ACHN (cell line): ENCODE results near the gene CPNE7.
"Not testable (repeated sequence)": the region's sequence is repeated elsewhere in the genome, so short reads cannot be mapped to it uniquely, and the experiment has no call there.

Experiments used
- DNase-seq: peaks from one replicate; pipeline ENCODE4 v3.0.0-alpha.2; 2015
- in situ Hi-C: cut with HindIII; loops from 2 replicates; pipeline ENCODE4 v1.10.0; 2017; ENCODE audit warnings: low sequenced_read_pairs, low pct_ligation_motif_present, low pct_unique_long_range_greater_than_20kb

The CPNE7 gene

GRCh38 chr16:89634463-89635385 is 59.2 kb downstream of the CPNE7 start:
- in situ Hi-C loops, DNase-seq: not testable (repeated sequence)

- in situ Hi-C loops = no loop called here
- no peak for DNase-seq
Observed at GRCh38 chr16:89636663-89637062, 61.1 kb downstream of the CPNE7 start.

GRCh38 chr16:89637379-89637778 is 61.8 kb downstream of the CPNE7 start:
- DNase-seq = no peak
- in situ Hi-C loops = no loop called here

GRCh38 chr16:89638455-89638854 is 62.9 kb downstream of the CPNE7 start:
- DNase-seq = no peak
- in situ Hi-C loops = no loop called here

GRCh38 chr16:89639385-89639784 is 63.8 kb downstream of the CPNE7 start:
- in situ Hi-C loops = no loop called here
- no peak for DNase-seq

- DNase-seq = peak; percentile 36
- in situ Hi-C loops = no loop called here
Observed at GRCh38 chr16:89641458-89642119, 66.0 kb downstream of the CPNE7 start.

- in situ Hi-C loops = no loop called here
- no peak for DNase-seq
Observed at GRCh38 chr16:89642574-89642973, 67.0 kb downstream of the CPNE7 start.

GRCh38 chr16:89643769-89644300 is 68.3 kb downstream of the CPNE7 start:
- no peak for DNase-seq
- in situ Hi-C loops = no loop called here

GRCh38 chr16:89645122-89645521 is 69.6 kb downstream of the CPNE7 start:
- in situ Hi-C loops = no loop called here
- no peak for DNase-seq

- no peak for DNase-seq
- in situ Hi-C loops = no loop called here
Observed at GRCh38 chr16:89646270-89646669, 70.7 kb downstream of the CPNE7 start.
